A673 (cell line): ENCODE results near the gene PLOD2.

Experiments
- CTCF ChIP-seq: fragments of 300-800, 200-600 bp; sonication (generic); conservative IDR thresholded peaks from 2 replicates; pipeline ENCODE4 v1.5.1; 2017; ENCODE audit warnings: low read depth, mild to moderate bottlenecking, antibody characterized with exemption, low read length, moderate library complexity, mixed read lengths
- EZH2 ChIP-seq: fragments of 200-600 bp; sonication (generic); IDR thresholded peaks from 2 replicates; pipeline ENCODE4 v1.6.1; 2017; ENCODE audit warnings: borderline replicate concordance, low read depth, mild to moderate bottlenecking, mixed read lengths, antibody characterized with exemption, low read length; ENCODE audit not compliant: poor library complexity, severe bottlenecking

GRCh38 chr3:146091397-146091796, 69.6 kb downstream of the PLOD2 start:
- TF ChIP-seq CTCF (no peak), EZH2 (no peak)
